Measurements from ENCODE around the gene LRRC8B.
"Not testable (repeated sequence)": the region's sequence is repeated elsewhere in the genome, so short reads cannot be mapped to it uniquely, and the experiment has no call there.

LRRC8B gene

DNA sequence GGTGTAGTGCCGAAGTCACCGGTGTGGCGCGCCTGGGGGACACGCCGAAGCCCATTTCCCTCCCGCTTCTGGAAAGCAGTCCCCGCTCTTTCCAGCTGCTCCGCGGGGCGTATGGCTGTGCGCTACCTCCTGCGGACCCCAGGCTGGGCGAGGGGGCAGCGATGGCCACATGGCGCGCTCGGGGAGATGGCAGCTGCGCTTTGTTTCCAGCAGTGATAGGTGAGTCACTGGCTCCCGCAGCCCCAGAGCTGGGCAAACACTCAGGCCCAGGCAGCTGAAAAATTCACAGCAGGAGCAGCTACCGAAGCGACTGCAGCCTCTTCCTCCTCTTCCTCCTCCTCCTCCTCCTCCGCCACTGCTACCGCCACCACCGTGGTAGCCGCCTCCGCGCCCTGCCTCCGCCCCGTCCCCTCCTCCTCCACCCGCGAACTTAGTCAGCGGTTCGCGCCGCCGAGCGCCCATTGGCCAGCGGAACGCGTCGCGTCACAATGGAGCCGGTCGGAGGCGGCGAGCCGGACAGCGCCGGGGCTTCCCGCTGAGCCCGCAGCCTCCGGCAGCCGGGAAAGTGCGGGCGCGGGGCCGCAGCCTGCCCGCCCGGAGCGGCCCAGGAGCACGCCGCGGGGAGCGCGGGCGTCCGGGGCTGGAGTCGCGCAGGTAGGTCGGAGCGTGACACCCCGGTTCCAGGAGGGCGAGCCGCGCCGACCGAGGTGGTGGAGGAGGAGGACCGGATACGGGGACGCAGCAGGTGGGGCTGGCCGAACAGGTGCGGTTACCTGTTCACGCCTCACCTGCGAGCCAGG is at the start of gene LRRC8B:
TSS of gene LRRC8B (plus strand) at position 461 of the 800 bp plus-strand sequence. CDS start 57,822 bp downstream, outside the sequence.
- DNase-seq, result peak; percentile 92 to 93

DNA sequence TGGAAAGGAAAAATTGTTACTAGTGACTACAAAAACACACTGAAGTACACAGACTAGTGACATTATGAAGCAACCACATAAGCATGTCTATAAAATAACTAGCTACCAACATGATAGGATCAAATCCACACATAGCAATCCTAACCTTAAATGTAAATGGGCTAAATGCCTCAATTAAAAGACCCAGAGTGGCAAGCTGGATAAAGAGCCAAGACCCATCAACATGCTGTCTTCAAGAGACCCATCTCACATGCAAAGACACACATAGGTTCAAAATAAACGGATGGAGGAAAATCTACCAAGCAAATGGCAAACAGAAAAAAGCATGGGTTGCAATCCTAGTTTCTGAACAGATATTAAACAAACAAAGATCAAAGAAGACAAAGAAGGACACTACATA is 49.4 kb upstream of the LRRC8B start:
- DNase-seq, result no peak

DNA sequence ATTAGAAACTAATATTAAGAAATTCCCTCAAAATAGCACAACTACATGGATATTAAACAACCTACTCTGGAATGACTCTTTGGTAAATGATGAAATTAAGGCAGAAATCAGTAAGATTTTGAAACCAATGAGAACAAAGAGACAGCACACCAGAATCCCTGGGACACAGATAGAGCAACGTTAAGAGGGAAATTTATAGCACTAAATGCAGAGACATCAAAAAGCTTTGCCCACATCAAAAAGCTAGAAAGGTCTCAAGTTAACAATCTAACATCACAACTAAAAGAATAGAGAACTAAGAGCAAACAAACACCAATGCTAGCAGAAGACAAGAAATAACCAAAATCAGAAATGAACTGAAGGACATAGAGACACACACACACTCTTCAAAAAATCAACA is 48.6 kb upstream of the LRRC8B start:
- DNase-seq, result no peak

DNA sequence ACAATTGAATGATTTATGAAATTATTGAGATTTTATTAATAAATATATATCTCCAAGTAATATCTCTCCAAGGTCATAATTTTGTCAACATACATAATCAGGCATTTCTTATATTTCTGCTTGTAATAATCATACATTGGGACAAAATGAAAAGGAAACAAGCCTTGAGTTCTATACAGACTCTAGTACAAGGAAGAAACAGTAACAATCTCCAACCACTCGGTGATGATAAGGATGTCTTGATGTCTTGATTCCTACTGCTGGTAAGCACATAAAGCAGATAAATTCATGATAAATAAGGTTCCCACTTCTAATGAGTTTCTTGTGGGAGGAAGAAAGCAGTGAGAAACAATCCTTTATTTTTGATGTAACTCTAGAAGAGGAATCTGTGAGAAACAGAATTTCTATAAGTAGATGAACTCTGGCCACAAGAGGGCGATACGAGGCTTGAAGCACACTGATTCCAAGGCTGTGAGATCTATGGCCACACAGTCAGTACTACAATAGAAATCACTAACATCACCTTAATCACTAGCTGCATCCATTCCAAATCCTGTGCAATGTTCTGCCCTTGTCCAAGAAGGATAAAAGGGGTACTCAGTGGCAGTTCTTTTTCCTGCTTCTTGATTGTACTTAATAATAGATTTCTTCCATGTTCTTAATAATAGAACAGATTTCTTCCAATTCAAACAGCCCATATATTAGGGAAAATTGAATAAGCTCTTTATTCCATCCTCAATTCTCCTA is 41.4 kb upstream of the LRRC8B start:
- peak; percentile 78 to 81 for DNase-seq

DNA sequence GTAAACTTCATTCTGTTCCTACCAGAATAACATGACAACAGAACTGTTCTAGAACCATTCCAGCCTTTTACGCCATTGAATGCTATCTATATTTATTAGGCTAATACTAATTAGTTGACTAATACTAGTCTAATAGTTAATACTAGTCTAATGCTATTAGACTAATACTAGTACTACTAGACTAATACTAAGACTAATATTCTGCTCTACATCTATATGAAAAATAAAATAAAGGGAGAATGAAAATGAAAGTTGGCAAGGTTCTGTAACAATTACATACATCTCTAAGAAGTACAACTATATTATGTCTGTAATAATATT is 40.9 kb upstream of the LRRC8B start:
- no peak for DNase-seq

DNA sequence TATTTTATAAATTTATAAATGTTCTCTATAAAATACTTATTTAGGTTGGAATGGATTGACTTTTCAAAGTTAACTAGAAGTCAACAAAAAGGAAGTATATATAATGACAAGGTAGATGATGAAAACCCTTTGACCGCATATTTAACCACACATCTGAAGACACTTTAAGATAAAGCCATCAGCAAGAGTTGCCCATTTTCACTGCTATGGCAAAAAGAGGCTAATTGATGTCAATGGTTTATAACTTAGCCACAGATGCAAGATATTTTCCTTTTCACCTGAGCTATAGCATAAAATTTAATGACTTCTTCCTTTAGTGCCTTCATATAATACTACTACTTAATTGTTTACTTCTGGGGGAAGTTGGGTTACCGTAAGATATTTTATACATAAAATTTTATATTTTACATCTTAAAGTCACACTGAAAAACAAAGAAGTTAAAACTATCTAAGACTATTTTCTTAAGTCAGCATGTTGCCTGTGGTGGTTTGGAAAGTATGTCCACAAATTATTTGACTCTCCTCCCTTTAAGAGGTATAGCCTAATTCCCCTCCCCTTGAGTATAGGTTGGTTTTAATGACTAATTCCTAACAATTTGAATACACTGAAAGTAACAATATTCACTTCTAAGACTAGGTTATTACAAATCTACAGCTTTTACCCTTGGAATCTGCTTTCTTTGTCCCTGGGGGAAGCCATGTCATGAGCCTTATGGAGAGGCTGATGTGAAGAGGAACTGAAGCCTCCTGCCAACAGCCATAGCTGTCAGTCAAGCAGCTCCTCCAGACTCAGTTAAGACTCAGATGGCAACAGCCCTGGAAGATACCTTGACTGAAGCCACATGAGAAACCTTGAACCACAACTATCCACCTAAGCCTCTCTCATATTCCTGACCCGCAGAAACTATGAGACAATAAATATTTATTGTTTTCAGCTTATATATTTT is 40.3 kb upstream of the LRRC8B start:
- DNase-seq, result no peak

DNA sequence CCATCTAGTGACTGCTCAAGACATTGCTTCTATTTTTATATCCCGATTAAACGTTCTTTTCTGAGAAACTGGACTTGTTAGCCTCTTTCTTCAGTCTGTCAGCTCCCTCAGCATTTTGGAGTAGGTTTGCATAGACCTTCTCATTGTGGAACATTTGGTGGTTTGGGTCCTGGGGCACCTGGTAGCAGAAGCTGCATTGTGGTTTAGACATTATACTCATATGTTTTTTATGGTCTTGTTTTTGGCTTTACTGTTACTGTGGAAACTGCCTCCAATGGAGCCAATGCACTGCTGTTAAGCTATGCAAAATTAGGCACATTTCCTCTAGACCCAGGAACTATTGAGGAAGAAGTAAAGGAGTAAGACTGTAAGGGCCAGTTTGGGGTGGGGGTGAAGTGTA is 36.7 kb upstream of the LRRC8B start:
- DNase-seq, result no peak

DNA sequence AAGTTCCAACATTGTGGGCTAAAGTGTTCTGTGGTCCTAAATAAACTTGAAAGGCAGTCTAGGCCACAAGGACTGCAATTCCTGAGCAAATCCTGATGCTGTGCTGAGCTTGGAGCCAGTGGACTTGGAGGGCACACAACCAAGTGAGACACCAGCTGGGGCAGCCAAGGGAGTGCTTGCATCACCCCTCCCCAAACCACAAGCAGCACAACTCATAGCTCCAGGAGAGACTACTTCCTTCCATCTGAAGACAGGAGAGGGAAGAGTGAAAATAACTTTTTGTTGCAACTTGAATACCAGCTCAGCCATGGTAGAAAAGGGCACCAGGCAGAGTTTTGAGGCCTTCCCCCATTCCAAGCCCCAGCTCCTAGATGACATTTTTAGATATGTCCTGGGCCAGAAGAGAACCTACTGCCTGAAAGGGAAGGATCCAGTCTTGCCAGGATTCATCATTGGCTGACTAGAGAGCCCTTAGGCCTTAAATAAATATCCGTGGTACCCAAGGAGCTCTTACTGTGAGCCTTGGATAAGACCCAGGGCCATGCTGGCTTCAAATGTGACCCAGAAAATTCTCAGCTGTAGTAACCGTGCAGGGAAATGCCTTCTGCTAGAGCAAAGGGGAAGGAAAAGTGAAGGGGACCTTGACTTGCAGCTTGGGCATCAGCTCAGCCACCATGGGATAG is 35.4 kb upstream of the LRRC8B start:
- no peak for DNase-seq

DNA sequence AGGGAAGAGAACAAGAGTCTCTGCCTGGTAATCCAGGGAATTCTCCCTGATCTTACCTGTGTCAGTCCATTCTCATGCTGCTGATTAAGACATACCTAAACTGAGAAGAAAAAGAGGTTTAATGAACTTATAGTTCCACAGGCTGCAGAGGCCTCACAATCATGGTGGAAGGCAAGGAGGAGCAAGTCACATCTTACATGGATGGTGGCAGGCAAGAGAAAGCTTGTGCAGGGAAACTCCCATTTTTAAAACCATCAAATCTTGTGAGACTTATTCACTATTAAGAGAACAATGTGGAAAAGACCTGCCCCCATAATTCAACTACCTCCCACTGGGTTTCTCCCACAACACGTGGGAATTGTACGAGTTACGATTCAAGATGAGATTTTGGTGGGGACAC is 34.2 kb upstream of the LRRC8B start:
- no peak for DNase-seq

DNA sequence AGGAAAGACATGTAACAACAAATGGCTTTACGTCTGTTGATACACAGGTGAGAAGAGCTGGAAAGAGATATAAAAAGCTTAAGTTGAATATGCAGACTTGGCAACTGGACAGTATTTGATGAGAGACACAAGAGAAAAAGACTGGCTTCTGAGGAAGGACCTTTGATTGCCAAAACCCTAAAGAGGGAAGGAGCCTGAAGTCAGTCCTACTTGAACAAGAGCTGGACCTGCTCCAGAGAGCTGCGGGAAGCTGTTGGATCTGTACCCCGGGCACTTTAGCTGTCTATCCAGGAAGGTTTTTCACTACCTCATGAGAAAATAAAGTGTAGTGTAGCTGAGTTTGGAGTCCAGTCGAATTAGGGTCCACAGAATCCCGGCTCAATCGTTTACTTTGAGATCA is 25.3 kb upstream of the LRRC8B start:
- DNase-seq, result no peak

DNA sequence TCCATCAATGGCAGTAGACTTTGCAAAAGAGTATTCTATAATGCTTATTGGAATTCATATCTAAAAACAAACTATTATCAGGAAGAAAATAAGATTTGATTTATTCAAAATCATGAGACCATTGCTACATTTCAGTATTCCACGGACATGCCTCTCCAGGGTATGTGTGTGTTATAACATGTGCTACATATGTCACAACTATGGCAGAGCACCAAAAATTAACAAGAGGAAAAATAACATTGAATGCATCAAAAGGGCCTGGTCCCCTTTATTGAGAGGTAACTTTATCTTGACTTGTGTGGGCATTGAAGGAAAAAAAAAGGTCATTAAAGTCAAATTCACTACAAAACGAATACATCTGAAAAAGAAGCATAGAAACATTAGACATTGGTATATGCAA is 22.6 kb upstream of the LRRC8B start:
- no peak for DNase-seq

DNA sequence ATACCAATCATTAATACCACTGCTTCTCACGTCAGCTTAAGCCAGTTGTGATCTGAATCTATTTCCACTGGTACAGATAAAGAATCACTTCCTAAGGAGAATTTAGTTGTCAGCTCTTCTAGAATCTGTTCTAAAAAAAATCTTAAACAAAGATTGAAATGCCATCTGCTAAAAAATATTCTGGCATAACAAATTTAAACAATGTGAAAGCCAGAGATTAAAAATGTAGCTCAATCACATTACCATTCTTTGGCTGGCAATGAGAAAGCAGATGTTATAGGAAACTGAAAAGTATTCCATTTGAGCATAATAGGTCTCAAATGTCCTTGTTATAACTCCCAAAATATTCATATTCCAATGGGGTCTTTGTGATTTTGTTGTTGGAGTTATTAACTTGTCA is 21.7 kb upstream of the LRRC8B start:
- no peak for DNase-seq

DNA sequence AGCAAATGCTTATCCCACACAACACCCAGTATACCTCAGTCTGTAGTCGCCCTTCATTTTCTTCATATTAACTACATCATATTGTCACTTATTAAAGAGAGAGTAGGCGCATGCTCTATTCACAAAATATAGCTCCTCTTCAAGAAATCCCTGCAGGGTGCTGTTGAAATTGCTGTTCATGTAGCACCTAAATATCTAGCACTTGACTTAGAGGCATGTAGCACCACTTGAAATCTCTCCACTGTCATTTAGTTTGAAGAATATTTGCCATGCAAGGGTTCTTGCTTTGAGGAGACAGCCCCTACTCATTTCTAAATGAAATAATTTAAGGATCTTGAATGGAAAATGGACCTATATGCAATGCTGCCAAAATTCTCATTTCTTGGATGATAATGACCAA is 20.9 kb upstream of the LRRC8B start:
- no peak for DNase-seq

DNA sequence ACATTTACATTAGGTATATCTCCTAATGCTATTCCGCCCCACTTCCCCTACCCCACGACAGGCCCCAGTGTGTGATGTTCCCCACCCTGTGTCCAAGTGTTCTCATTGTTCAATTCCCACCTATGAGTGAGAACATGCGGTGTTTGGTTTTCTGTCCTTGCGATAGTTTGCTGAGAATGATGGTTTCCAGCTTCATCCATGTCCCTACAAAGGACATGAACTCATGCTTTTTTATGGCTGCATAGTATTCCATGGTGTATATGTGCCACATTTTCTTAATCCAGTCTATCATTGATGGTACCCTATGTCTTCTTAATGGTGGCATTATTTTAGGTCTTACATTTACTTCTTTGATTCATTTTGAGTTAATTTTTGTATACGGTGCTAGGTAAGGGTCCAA is 14.6 kb upstream of the LRRC8B start:
- not testable (repeated sequence) for DNase-seq

DNA sequence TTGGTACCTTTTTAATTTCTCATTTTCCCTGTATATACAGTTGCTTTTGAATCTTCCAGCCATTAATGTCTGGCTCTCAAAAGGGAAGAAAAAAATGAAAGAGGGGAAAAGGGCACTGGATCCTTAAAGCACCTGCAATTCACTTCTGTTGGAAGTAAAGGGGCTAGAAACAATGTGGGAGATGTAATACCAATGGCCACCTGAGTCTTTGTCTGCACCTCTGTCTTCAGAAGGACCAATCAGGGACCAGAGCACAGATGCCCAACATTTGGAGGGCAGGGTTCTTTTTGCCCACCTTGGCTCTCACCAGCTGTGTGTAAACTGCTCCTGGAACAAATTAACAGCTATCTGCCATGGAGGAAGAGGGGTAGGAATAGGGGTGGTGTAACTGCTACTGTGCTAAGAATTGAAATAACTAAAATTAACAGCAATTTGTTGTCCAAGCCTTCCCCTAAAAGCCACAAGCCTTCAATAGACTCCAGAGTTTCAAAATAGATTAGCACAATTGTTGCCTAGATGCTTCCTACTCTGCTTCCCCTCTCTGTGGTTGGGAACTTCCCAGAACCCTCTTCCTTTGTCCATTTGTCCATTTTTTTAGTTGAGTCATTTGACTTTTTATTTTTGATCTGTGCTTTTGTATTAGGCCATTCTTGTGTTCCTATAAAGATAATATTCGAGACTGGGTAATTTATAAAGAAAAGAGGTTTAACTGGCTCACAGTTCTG is 11.5 kb upstream of the LRRC8B start:
- no peak for DNase-seq

DNA sequence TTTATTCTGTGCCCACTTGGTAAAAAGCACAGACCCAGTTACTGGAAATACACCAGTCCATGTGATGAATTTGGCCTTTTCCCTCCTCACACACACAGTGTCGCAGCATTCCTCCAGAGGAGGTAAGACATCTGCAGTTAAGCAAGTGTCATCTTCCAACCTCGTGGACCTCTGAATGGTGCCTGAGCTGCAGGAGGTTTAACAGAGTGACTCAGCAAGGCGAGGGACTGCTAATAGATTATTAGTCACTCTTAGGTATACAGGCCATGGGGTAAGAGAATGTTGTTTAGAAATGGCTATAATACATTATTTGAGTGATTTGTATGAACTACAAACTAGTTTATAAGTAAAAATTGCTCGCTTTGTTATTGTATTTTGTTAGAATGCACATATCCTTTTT is 8.6 kb upstream of the LRRC8B start:
- no peak for DNase-seq

DNA sequence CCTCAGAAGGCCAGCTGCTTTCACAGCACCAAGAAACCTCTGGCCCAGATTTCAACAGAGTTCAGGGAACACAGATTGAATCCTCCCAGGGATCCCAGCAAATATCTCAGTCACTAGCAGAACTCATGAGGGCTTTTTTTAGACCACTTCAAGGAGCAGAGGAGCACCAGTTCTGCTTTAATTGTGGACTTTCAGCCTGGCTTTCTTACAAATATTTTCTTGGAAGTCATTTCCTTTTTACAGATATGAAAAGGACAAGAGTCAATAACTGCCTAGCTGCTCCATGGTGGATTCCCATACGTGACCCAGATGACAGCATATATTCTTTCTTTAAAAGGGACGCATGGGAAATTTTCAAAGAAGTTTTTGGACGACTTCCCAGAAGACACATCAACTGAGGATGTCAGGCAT is 6.4 kb upstream of the LRRC8B start:
- no peak for DNase-seq

DNA sequence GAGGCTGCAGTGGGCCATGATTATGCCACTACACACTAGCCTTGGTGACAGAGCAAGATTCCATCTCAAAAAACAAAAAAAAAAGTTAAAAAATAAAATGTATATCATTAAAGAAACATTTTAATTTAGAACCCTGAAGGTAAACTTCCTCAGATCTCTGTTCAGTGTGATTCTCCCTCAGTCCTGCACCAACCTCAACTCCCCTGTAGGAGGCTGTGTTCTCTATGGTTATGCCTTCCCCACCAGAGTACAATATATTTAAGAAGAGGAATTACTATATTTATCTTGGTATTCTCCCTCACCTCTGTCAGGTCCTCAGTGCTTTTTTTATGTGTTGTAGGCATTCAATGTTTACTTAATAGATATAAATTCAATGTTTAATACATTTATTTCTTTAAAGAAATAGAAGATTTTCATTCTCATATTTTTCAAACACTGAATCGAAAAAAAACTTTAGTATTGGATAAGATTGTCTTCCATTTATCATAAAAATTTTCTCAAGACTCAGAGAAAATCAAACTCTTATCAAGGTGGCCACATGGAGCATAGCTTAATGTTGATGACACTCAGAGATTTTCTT is 4.8 kb upstream of the LRRC8B start:
- DNase-seq, result peak; percentile 39 to 41

DNA sequence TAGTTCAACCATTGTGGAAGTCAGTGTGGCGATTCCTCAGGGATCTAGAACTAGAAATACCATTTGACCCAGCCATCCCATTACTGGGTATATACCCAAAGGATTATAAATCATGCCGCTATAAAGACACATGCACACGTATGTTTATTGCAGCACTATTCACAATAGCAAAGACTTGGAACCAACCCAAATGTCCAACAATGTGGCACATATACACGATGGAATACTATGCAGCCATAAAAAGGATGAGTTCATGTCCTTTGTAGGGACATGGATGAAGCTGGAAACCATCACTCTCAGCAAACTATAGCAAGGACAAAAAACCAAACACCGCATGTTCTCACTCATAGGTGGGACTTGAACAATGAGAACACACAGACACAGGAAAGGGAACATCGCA is 2.7 kb upstream of the LRRC8B start:
- DNase-seq, result not testable (repeated sequence)

DNA sequence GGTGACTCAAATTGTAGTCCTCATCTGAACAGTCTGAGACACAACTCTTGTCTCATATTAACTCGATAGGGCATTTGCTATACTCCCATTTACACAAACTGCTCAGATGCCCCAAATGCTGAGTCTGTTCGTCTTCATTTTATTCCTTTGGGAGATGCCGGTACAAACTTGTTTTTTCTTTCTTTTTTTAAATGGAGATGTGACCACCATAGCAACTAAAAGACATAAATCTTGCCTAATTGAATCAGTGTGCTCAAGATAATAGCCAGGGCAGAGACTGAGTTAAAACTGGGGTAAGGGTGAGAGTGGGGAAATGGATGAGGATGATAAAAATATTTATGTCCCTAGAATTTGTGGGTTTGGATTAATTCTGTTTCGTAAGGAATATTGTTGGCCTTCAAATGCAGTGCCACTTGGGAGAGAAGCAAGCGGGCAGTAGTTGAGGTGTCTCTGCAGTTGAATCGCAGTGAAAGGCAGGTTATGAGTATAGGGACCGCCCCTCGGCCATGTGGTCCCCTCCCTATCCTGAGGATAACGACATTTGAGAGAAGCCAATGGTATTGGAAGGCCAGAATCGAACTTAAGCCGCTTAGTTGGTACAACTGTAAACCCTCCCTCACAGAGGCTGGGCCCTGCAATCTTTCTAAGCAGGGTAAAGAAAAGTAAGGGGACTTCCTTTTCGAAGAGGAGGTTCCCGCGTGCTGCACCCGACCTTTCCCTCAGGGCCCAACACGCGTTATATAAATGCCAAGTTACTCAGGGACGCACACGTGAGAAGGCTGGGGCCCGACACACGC is 859 bp upstream of the LRRC8B start:
- DNase-seq, result peak; percentile 65 to 69
